Activated B cell treated with CpG ODN at 0.5 μM for 24 hours (primary cell): ENCODE data around the gene ESYT1. TPM values are rescaled to one million over a fixed set of nuclear protein-coding genes. Genes with fewer than 3 reads are reported as not detected.

Source experiments
- ATAC-seq: fragments of 200-7000 bp; cut with Tn5 transposase; one replicate; pipeline ENCODE4 v1.10.0; 2021; ENCODE audit warnings: low read depth, mild to moderate bottlenecking, moderate library complexity
- CTCF ChIA-PET: fragments of 350-600 bp; sonication (Branson Sonifier 250); formaldehyde crosslinking; loops from one replicate; lab custom pipeline; 2021; ENCODE audit warnings: antibody characterized with exemption; lab: Charles Lee
- POLR2A ChIA-PET: fragments of 350-600 bp; sonication (Branson Sonifier 250); formaldehyde crosslinking; loops from one replicate; lab custom pipeline; 2021; ENCODE audit warnings: antibody characterized with exemption; lab: Charles Lee
- DNase-seq: peaks from one replicate; pipeline ENCODE4 v3.0.0; 2022
- H3K27ac Mint-ChIP-seq: one replicate; pipeline ENCODE4 v1.8.0; 2020; ENCODE audit warnings: mixed read lengths
- H3K27me3 Mint-ChIP-seq: one replicate; pipeline ENCODE4 v1.8.0; 2021; ENCODE audit warnings: mixed read lengths
- H3K36me3 Mint-ChIP-seq: one replicate; pipeline ENCODE4 v1.8.0; 2021; ENCODE audit warnings: low read depth, mixed read lengths
- H3K4me1 Mint-ChIP-seq: one replicate; pipeline ENCODE4 v1.8.0; 2021; ENCODE audit warnings: mixed read lengths
- H3K4me3 Mint-ChIP-seq: one replicate; pipeline ENCODE4 v1.8.0; 2020; ENCODE audit warnings: mild to moderate bottlenecking, mixed read lengths
- H3K9me3 Mint-ChIP-seq: one replicate; pipeline ENCODE4 v1.8.0; 2020; ENCODE audit warnings: mixed read lengths
- intact Hi-C: fragments of 100-400 bp; cut with micrococcal nuclease; formaldehyde crosslinking; loops from one replicate; pipeline ENCODE4 v1.15.1; 2024
- total RNA-seq: library from RNA; stranded (reverse); gene quantifications from 2 replicates; pipeline ENCODE4 v1.2.3, GENCODE V29; 2022
- TF ChIP-seq, protein P1 (sequence below): fragments of 200-600 bp; IDR thresholded peaks from one replicate; pipeline ENCODE4 v1.8.0; 2022; ENCODE audit warnings: antibody characterized with exemption, mild to moderate bottlenecking

The ESYT1 gene
- total RNA-seq, 1 donor from 2014 or later, result 137 TPM

DNA sequence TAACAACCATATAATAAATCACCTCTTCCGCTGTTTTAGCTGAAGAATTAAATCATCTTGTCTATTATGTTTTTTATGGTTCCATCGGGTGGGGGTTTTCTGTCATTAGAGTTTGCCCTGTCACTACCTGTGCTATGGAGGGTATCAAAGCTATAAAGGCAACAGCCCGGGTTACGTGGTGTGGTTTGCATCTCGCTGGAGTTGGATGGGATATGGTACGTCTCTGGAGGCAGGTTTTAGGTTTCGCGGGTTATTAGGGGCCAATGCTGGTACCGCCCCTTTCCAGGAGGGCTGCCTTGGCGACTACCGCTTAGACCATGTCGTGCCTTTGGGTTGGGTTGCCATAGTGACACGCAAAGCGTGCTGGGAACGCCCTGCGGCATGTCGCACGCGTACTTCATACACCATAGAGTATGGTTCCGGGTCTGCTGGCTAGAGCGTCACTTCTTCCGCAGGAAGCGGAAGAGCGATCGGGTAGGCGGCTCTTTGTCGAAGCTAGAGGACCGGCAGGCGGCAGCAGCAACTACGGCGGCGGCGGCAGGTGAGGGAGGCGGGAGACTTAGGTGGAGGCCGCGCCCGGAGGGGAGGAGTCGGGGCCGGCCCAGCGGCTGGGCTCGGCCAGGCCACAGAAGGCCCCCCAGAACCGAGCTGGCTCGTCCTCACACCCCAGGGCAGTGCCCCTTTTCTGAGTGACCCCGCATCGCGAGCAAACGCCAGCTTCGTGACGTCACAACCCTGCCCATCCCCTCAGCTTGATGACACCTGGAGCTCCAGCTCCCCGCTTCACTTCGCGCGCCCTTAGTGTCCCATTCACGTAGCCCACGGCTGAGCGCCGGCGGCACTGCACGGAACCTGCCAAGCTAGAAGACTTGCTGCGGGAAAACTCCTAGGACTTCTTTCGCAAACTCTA lies 10.0 kb upstream of the ESYT1 start, which contains the start of gene ZC3H10:
ZC3H10 (plus strand) TSS at position 489 of the 910 bp plus-strand sequence. CDS start 2,297 bp downstream, outside the sequence.
- ATAC-seq, result peak; percentile 76
- Mint-ChIP-seq H3K4me3 (peak within 1 kb of the TSS; percentile 100), H3K27me3 (no peaks in the 10 kb centered on the region), H3K9me3 (no peaks in the 10 kb centered on the region), H3K36me3 (peaks cover 64% of the 10 kb centered on the region), H3K4me1 (peaks cover 37% of the 10 kb centered on the region), H3K27ac (peak within 1 kb of the TSS; percentile 99)
- CTCF ChIA-PET, result interaction anchor here (0.6 to 4.7 kb wide), 17 partner anchors 8 to 476 kb away, joined by 3 to 80 read pairs (median 6); partner anchors contain the start of genes ANKRD52, ESYT1, PA2G4 and RNF41
- POLR2A ChIA-PET, result interaction anchor here (0.6 to 5.0 kb wide), 39 partner anchors 9 to 639 kb away, joined by 3 to 116 read pairs (median 6); partner anchors contain the start of genes ANKRD52, BAZ2A, BLOC1S1 and CNPY2
- intact Hi-C loops, result loop anchor here (1.0 to 5.0 kb wide), 22 partner anchors 8 to 1404 kb away; partner anchors contain the start of genes COQ10A, CS, DDIT3 and MBD6
- peak; percentile 89 for DNase-seq
- TF ChIP-seq, protein P1, sequence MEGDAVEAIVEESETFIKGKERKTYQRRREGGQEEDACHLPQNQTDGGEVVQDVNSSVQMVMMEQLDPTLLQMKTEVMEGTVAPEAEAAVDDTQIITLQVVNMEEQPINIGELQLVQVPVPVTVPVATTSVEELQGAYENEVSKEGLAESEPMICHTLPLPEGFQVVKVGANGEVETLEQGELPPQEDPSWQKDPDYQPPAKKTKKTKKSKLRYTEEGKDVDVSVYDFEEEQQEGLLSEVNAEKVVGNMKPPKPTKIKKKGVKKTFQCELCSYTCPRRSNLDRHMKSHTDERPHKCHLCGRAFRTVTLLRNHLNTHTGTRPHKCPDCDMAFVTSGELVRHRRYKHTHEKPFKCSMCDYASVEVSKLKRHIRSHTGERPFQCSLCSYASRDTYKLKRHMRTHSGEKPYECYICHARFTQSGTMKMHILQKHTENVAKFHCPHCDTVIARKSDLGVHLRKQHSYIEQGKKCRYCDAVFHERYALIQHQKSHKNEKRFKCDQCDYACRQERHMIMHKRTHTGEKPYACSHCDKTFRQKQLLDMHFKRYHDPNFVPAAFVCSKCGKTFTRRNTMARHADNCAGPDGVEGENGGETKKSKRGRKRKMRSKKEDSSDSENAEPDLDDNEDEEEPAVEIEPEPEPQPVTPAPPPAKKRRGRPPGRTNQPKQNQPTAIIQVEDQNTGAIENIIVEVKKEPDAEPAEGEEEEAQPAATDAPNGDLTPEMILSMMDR, result no peak

DNA sequence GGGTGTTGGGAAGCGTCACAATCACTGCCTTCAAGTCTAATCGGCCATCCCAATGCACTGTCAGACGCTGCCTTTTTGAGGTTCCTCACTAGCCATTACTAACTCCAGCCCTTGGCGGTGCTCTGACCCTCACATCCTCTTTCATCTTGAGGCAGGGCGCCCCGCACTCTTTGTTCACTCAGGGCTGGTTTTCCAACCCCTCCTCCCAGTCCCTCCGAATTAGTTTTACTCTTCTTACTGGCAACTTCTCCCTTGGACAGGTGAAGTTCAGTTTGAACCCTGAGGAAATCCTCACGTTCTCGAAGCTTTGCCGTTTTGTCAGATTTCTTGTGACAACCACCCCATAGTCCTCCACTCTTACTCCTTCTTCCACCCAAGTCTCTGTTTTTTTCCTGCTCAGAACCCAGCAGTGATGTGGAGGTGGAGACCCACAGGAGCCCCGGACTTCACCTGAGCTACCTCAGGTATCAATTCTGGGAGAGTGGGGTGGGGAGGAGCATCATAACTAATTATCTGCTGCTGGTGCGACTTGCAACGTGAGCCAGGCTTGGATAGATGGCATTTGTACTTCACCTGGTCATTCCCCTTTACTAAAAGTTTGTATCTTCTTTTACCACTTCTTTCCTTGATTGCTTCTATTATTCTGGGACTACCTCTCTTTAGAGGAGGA lies 9.2 kb upstream of the ESYT1 start:
- peak overlapping the region; percentile 99 for H3K27ac Mint-ChIP-seq
- no peaks in the 10 kb centered on the region for H3K9me3 Mint-ChIP-seq
- DNase-seq, result no peak
- ChIA-PET CTCF (interaction anchor here (0.6 to 4.7 kb wide), 15 partner anchors 8 to 380 kb away, joined by 3 to 80 read pairs (median 6); partner anchors contain the start of genes ANKRD52, ESYT1, PA2G4 and RNF41), POLR2A (interaction anchor here (0.6 to 5.0 kb wide), 37 partner anchors 9 to 638 kb away, joined by 3 to 116 read pairs (median 6); partner anchors contain the start of genes ANKRD52, BLOC1S1, CNPY2 and COQ10A)
- TF ChIP-seq, protein P1, result no peak
- H3K27me3 Mint-ChIP-seq, result no peaks in the 10 kb centered on the region
- H3K36me3 Mint-ChIP-seq, result peaks cover 58% of the 10 kb centered on the region
- ATAC-seq, result no peak
- intact Hi-C loops, result loop anchor here (1.0 to 5.0 kb wide), 25 partner anchors 7 to 1403 kb away; partner anchors contain the start of genes ANKRD52, COQ10A, CS and DDIT3
- peak overlapping the region; percentile 100 for H3K4me3 Mint-ChIP-seq
- H3K4me1 Mint-ChIP-seq, result peaks cover 38% of the 10 kb centered on the region

DNA sequence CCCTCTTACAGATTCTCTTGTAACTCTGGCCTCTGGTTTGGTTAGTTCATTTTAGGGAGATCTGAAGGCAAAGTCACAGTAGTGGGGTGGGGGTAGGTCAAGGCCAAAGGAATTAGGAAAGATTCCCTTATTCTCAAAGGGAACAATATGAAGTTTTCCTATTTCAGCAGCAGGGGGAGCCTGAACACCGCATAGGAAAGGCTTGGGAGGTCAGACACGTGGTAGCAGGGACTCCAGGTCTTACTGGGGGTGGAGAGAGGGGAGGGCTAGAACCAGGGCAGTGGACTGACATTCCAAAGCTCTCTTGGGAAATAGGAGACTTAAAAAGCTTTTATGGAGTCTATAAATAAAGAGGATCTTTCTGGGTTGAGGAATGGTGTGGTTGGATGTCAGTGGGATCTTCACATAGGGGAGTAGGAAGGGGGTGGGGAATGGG lies 8.7 kb upstream of the ESYT1 start:
- peak overlapping the region; percentile 99 for H3K27ac Mint-ChIP-seq
- no peaks in the 10 kb centered on the region for H3K27me3 Mint-ChIP-seq
- H3K4me1 Mint-ChIP-seq, result peaks cover 42% of the 10 kb centered on the region
- ChIA-PET POLR2A (interaction anchor here (1.0 to 5.0 kb wide), 15 partner anchors 8 to 517 kb away, joined by 3 to 116 read pairs (median 7); partner anchors contain the start of genes ANKRD52, CNPY2, ESYT1 and MYL6B), CTCF (interaction anchor here (1.0 to 4.7 kb wide), 11 partner anchors 9 to 381 kb away, joined by 3 to 80 read pairs (median 5); partner anchors contain the start of genes ANKRD52, ESYT1, PA2G4 and RNF41)
- intact Hi-C loops, result loop anchor here (1.0 to 5.0 kb wide), 14 partner anchors 70 to 1403 kb away; partner anchors contain the start of genes ANKRD52, COQ10A, DDIT3 and MBD6
- ATAC-seq, result no peak
- H3K36me3 Mint-ChIP-seq, result peaks cover 59% of the 10 kb centered on the region
- H3K4me3 Mint-ChIP-seq, result peak overlapping the region; percentile 100
- TF ChIP-seq, protein P1, result no peak
- no peaks in the 10 kb centered on the region for H3K9me3 Mint-ChIP-seq
- no peak for DNase-seq

DNA sequence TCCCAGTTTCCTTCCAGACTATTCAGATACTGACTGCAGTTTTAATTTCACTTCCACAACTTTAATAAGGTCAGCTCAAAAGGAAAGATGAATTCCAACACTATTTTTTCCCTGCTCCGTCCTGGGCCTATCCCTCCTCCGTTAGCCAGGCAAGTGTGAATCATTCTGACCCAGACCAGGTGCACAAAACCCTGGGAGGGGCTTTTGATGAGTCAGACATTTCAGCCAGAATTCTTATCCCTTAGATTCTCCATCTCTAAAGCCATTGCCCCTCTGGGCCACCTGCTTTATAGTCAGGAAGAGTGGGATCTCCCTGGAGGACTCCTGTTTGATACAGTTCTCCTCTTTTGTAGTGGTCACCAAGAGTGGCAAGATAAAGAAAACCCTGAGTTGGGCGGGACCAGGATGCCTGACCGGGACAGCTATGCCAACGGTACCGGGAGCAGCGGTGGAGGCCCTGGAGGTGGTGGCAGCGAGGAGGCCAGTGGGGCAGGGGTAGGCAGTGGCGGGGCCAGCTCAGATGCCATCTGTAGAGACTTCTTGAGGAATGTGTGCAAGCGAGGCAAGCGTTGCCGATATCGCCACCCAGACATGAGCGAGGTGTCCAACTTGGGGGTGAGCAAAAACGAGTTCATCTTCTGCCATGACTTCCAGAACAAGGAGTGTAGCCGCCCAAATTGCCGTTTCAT lies 7.8 kb upstream of the ESYT1 start:
- Mint-ChIP-seq H3K27me3 (no peaks in the 10 kb centered on the region), H3K9me3 (no peaks in the 10 kb centered on the region), H3K4me3 (no peak overlapping the region), H3K27ac (no peak overlapping the region), H3K4me1 (peaks cover 45% of the 10 kb centered on the region), H3K36me3 (peaks cover 59% of the 10 kb centered on the region)
- ChIA-PET POLR2A (interaction anchor here (0.9 to 4.3 kb wide), 11 partner anchors 10 to 344 kb away, joined by 3 to 116 read pairs (median 5); partner anchors contain the start of genes ANKRD52, CNPY2, MYL6B and RNF41), CTCF (interaction anchor here (0.8 to 4.7 kb wide), 10 partner anchors 8 to 382 kb away, joined by 3 to 80 read pairs (median 6); partner anchors contain the start of genes ANKRD52, ESYT1, PA2G4 and RNF41)
- TF ChIP-seq, protein P1, result no peak
- ATAC-seq (no peak), DNase-seq (no peak)
- intact Hi-C loops, result loop anchor here (10.0 kb wide), 1 partner anchor 474 kb away; no protein-coding TSS in a partner anchor
